Measurements from ENCODE around the gene TNFRSF1B. TPM values are rescaled to one million over a fixed set of nuclear protein-coding genes. Genes with fewer than 3 reads are reported as not detected.

The TNFRSF1B gene
- total RNA-seq, 1 experiment from 2014 or later, result 1.3 TPM

DNA sequence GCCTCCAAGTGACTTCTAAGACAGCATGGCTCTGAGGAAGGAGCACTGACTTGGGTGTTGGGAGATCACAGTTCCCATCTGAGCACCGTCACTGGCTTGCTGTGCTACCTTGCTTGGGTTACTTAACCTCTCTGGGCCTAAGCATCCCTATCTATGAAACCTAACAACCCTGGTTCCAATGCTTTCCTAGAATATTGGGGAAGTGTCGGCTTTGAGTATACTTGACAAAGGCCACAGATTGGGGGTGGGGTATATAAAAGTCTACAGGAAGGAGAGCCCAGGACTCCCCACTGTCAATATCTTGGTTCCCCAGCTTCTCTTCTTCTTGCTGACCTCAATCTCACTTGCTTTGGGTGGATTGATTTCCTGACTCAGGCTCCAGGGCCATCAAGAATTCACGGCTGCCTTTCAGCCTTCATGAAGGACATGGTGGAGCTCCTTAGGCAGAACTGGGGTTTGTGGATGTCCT, 6.3 kb downstream of the TNFRSF1B start:
- no peak overlapping the region for H3K27ac Mint-ChIP-seq (ENCODE audit: unreplicated experiment)
- H3K9me3 Mint-ChIP-seq (ENCODE audit: low read depth, unreplicated experiment), result no peaks in the 10 kb centered on the region
- BruUV-seq (replicated peaks), result no TSS peak
- CTCF ChIA-PET, result no interaction called here
- H3K4me3 Mint-ChIP-seq (ENCODE audit: low read depth, unreplicated experiment), result no peak overlapping the region
- peaks cover 3% of the 10 kb centered on the region for H3K4me1 Mint-ChIP-seq (ENCODE audit: low read depth, unreplicated experiment)
- intact Hi-C loops (cut with micrococcal nuclease; ENCODE audit: unreplicated experiment), result no loop called here
- peaks cover 2% of the 10 kb centered on the region for H3K27me3 Mint-ChIP-seq (ENCODE audit: unreplicated experiment)
- TF ChIP-seq, protein P1, sequence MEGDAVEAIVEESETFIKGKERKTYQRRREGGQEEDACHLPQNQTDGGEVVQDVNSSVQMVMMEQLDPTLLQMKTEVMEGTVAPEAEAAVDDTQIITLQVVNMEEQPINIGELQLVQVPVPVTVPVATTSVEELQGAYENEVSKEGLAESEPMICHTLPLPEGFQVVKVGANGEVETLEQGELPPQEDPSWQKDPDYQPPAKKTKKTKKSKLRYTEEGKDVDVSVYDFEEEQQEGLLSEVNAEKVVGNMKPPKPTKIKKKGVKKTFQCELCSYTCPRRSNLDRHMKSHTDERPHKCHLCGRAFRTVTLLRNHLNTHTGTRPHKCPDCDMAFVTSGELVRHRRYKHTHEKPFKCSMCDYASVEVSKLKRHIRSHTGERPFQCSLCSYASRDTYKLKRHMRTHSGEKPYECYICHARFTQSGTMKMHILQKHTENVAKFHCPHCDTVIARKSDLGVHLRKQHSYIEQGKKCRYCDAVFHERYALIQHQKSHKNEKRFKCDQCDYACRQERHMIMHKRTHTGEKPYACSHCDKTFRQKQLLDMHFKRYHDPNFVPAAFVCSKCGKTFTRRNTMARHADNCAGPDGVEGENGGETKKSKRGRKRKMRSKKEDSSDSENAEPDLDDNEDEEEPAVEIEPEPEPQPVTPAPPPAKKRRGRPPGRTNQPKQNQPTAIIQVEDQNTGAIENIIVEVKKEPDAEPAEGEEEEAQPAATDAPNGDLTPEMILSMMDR (IDR thresholded peaks at IDR 0.05; ENCODE audit: unreplicated experiment), result no peak
- H3K36me3 Mint-ChIP-seq (ENCODE audit: insufficient read depth, unreplicated experiment), result no peaks in the 10 kb centered on the region
- DNase-seq, result no peak

DNA sequence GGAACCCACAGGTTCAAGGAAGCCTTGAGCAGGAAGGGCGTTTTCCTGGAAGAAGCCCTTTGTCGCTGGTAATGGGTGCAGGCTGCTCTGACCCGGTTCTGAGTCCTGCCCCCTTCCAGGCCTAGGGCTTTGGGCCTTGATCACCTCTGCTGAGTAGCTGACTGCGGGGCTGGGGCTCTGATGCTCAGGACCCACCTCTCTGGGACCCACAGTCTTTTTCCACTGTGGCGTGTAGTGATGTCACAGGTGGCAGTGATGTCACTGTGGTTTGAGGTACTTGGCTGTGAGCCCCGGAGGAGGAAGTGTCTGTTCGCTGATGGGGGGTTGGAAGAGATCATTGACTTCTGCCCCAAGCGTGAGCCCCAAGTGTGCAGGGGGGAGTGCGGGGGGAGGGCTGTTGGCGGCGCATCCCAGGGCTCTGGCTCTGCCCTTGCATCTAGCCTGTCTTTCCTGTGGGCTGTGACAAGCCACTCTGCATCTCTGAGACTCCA, 6.9 kb downstream of the TNFRSF1B start:
- no peaks in the 10 kb centered on the region for H3K9me3 Mint-ChIP-seq (ENCODE audit: low read depth, unreplicated experiment)
- H3K27me3 Mint-ChIP-seq (ENCODE audit: unreplicated experiment), result peaks cover 8% of the 10 kb centered on the region
- no peak for DNase-seq
- TF ChIP-seq, protein P1 (IDR thresholded peaks at IDR 0.05; ENCODE audit: unreplicated experiment), result no peak
- H3K27ac Mint-ChIP-seq (ENCODE audit: unreplicated experiment), result no peak overlapping the region
- H3K4me3 Mint-ChIP-seq (ENCODE audit: low read depth, unreplicated experiment), result no peak overlapping the region
- intact Hi-C loops (cut with micrococcal nuclease; ENCODE audit: unreplicated experiment), result no loop called here
- CTCF ChIA-PET, result no interaction called here
- H3K4me1 Mint-ChIP-seq (ENCODE audit: low read depth, unreplicated experiment), result peaks cover 9% of the 10 kb centered on the region
- no peaks in the 10 kb centered on the region for H3K36me3 Mint-ChIP-seq (ENCODE audit: insufficient read depth, unreplicated experiment)
- no TSS peak for BruUV-seq (replicated peaks)

DNA sequence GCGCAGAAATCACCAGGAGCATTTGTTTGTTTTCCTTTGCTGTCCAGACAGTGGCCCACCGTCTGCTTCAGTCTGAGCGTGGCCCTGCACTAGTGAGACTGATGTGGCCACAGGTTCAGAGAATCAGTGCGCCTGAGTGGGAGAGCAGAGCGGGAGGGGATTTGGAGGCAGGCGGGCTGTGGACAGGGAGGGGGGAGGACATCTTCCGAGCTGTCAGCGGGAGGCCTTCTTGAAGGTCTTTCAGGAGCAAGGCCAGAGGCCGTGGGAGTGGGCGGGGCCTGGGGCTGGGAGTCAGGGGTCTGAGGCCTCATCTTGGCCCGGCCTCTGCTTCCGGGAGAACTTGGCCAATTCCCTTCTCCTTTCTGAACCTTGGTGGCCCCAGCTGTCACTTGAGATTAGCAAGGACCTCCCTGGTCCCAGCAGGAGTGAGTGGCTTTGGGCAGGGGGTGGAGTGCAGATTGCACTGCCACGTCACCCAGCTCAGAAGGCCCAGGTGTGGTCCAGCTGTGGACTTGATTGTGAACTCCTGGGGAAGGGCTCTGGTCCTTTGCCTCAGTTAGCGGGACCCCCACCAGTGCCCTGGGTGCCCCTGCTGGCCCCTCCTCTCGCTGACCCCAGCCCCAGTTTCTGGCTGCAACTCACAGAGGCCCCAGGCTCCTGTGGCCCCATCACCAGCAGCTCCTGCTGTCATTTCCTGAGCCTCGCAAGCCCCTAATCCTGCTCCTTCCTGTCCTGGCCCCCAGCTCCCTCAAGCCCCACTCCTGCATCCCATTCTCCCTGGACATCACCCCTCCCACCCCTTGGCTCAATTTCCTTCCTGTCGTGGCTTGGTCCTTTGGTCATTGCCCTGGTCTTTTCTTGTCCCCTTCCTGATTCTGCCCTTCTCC, 8.4 kb downstream of the TNFRSF1B start:
- BruUV-seq (replicated peaks), result no TSS peak
- CTCF ChIA-PET, result no interaction called here

DNA sequence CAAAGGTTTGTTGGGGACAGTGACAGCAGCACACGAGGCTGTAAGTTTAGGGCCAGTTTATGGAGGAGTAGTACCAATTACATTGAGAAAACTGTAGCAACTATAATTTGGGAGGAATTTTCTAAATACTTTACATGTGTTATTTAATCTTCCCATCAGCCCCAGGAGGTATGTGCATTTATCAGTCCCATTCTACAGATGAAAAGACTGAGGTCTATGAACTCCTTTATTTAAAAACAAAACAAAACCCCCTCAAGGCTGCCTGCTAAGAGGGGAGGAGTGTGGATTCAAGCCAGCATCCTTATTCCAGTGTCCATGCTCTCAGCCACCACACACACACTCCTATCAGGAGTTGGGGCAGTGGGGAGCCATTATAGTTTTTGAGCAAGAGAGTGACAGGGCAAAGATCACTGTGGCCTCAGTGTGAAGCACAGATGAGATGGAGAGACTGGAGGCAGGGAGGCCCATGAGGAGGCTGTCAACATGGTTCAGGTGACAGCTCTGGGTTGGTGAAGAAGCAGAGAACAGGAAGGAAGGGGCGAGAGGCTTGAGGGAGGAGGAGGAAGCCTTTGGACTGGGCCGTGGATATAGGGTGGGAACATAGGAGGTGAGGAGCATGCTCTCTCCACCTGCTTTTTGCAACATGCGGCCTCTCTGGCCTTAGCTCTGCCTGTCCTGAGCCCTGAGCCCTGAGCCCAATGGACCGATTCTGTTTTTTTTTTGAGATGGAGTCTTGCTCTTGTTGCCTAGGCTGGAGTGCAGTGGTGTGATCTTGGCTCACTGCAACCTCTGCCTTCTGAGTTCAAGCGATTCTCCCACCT, 9.7 kb downstream of the TNFRSF1B start:
- peaks cover 13% of the 10 kb centered on the region for H3K27me3 Mint-ChIP-seq (ENCODE audit: unreplicated experiment)
- BruUV-seq (replicated peaks), result no TSS peak
- H3K9me3 Mint-ChIP-seq (ENCODE audit: low read depth, unreplicated experiment), result no peaks in the 10 kb centered on the region
- TF ChIP-seq, protein P1 (IDR thresholded peaks at IDR 0.05; ENCODE audit: unreplicated experiment), result no peak
- H3K36me3 Mint-ChIP-seq (ENCODE audit: insufficient read depth, unreplicated experiment), result no peaks in the 10 kb centered on the region
- H3K4me1 Mint-ChIP-seq (ENCODE audit: low read depth, unreplicated experiment), result peaks cover 12% of the 10 kb centered on the region
- intact Hi-C loops (cut with micrococcal nuclease; ENCODE audit: unreplicated experiment), result no loop called here
- DNase-seq, result no peak
- CTCF ChIA-PET, result no interaction called here
- H3K4me3 Mint-ChIP-seq (ENCODE audit: low read depth, unreplicated experiment), result no peak overlapping the region
- no peak overlapping the region for H3K27ac Mint-ChIP-seq (ENCODE audit: unreplicated experiment)

More for the DNA sequence above, 8.4 kb downstream of the TNFRSF1B start:
- no peak for DNase-seq
- TF ChIP-seq, protein P1 (IDR thresholded peaks at IDR 0.05; ENCODE audit: unreplicated experiment), result no peak
- Mint-ChIP-seq H3K27ac (ENCODE audit: unreplicated experiment) (no peak overlapping the region), H3K27me3 (ENCODE audit: unreplicated experiment) (peaks cover 13% of the 10 kb centered on the region), H3K36me3 (ENCODE audit: insufficient read depth, unreplicated experiment) (no peaks in the 10 kb centered on the region), H3K4me3 (ENCODE audit: low read depth, unreplicated experiment) (no peak overlapping the region), H3K9me3 (ENCODE audit: low read depth, unreplicated experiment) (no peaks in the 10 kb centered on the region), H3K4me1 (ENCODE audit: low read depth, unreplicated experiment) (peaks cover 12% of the 10 kb centered on the region)
- intact Hi-C loops (cut with micrococcal nuclease; ENCODE audit: unreplicated experiment), result no loop called here

Measured in Calu3 (cell line).